GM18526 (cell line): ENCODE data around the gene GPATCH2L.

Experiments
- POLR2A ChIP-seq: IDR thresholded peaks from 3 replicates; pipeline ENCODE4 v1.6.1; 2011; ENCODE audit not compliant: insufficient read length; ENCODE audit errors: extremely low read depth

GPATCH2L gene

GRCh38 chr14:76129851-76130576, 21.7 kb upstream of the GPATCH2L start:
- TF ChIP-seq POLR2A = no peak

- TF ChIP-seq POLR2A = no peak
These were observed 20.4 kb upstream of the GPATCH2L start for GRCh38 chr14:76131071-76131965.

- TF ChIP-seq POLR2A = no peak
These were observed 18.6 kb upstream of the GPATCH2L start for GRCh38 chr14:76133103-76133502.

- no peak for TF ChIP-seq POLR2A
These were observed 17.5 kb upstream of the GPATCH2L start for GRCh38 chr14:76134231-76134630.

GRCh38 chr14:76135722-76136121, 16.0 kb upstream of the GPATCH2L start:
- TF ChIP-seq POLR2A = no peak

- TF ChIP-seq POLR2A = no peak
These were observed 15.1 kb upstream of the GPATCH2L start for GRCh38 chr14:76136476-76137110.

GRCh38 chr14:76138119-76138757, 13.5 kb upstream of the GPATCH2L start:
- no peak for TF ChIP-seq POLR2A

GRCh38 chr14:76138758-76139723, 12.7 kb upstream of the GPATCH2L start:
- TF ChIP-seq POLR2A = no peak

- TF ChIP-seq POLR2A = no peak
These were observed 8.1 kb upstream of the GPATCH2L start for GRCh38 chr14:76143642-76144041.

GRCh38 chr14:76146976-76147375, 4.7 kb upstream of the GPATCH2L start:
- TF ChIP-seq POLR2A = no peak

- TF ChIP-seq POLR2A = no peak
These were observed 2.5 kb upstream of the GPATCH2L start for GRCh38 chr14:76149196-76149595.

- no peak for TF ChIP-seq POLR2A
These were observed 585 bp downstream of the GPATCH2L start for GRCh38 chr14:76152333-76152681.

- no peak for TF ChIP-seq POLR2A
These were observed 2.2 kb downstream of the GPATCH2L start for GRCh38 chr14:76153919-76154318.

- TF ChIP-seq POLR2A = no peak
These were observed 2.9 kb downstream of the GPATCH2L start for GRCh38 chr14:76154539-76155126.
